Activated CD8-positive, alpha-beta memory T cell treated with anti-CD3 and anti-CD28 coated beads for 4 hours (primary cell): ENCODE data around the gene SKIC8.
"Not testable (repeated sequence)": the region's sequence is repeated elsewhere in the genome, so short reads cannot be mapped to it uniquely, and the experiment has no call there.

Source experiments
- DNase-seq, 2 donors: peaks; one replicate each; pipeline ENCODE4 v3.0.0-alpha.2; 2020; ENCODE audit warnings: low read depth in 2 of 2

The SKIC8 gene

DNA sequence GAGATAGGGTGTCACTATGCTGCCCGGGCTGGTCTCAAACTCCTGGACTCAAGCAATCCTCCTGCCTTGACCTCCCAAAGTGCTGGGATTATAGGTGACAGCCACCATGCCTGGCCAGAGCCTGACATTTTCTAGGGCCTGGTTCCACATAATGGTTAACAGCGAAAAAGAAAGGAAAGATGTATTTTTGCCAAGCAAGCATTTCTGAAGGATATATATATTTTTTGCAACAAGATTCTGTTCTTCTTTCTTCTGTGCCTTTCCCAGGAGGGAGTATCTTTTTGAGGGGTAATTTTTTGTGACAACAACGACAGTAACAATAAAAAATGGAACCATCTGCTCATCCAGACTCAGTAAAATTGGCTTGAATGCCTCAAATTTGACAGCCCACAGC, 43.4 kb downstream of the SKIC8 start:
- no peak for DNase-seq

DNA sequence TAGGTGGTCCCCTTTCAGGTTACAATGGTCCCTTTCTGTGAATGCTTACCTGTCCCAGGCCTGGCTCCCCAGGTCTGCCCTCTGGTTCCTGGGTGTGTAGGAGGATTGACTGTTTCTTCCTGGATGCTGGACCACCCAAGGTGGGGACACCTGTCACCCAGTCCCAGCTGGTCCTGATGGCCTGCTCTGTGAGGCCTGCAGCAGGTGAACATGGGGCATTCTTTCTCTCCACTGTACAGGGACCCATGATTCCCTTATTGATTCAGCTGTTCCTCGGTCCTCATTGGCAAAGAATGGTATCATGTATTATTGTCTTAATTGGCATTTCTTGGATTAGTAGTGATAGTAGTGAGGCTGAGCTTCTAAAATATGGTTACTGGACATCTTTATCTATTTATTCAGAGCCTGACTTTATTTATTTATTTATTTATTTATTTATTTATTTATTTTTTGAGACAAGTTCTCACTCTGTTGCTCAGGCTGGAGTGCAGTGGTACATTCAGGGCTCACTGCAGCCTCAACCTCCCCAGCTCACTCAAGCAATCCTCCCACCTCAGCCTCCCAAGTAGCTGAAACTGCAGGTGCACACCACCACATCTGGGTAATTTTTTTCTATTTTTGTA, 43.9 kb downstream of the SKIC8 start:
- no peak for DNase-seq

DNA sequence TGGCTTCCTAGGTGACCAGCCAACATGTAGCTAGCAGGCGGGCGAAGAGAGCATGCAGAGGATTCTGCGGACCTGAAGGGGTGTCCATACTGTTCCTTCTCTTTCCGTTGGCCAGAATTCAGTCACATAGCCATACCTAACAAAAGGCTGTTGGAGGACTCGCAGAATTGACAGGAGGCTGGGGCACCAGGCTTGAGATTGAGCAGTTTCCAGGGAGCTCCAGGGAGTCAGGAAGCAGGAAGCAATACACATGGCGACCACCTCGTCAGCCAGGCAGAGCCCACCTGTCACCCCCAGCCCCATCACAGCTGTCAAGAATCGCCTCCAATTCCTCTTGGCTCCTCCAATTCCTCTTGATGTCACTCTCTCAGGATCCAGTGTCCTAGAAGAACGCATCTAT, 48.3 kb downstream of the SKIC8 start:
- DNase-seq, result no peak

DNA sequence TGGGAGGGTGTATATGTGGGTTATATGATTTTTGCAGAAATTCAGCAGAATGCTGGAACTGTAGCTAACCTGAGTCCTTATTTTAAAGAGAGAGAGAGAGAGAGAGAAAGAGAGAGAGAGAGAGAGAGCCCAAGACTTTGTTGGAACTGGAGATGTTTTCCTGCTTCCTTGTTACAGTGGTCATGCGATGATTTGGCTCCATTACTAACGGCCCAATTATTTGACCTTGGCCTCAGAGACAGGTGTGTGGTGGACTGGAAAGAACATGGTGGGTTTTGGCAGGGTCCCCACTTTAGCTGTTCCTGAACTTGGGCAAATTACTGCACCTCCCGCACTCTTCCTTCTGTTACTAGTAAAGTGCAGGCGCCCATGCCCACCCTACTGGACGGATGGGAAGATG, 50.3 kb downstream of the SKIC8 start:
- DNase-seq, result no peak

DNA sequence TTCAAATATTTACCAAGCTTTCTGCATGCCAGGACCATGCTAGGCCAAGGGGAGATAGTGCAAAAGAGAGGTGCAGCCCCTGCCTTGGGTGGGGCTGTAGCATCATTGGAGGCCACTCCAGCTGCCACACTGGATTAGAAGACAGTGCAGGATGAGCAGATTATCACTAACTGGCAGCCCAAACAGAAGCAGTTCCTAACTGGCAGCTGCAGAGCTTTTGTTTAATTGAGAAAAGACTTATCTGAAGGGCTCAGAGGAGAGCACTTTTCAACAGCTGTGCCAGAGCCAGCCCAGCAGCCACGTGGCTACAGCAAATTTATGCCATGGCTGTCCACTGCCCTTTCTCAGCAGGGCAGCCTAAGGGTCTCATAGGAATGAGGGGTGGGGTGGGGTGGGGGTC, 51.5 kb downstream of the SKIC8 start:
- DNase-seq, result no peak

DNA sequence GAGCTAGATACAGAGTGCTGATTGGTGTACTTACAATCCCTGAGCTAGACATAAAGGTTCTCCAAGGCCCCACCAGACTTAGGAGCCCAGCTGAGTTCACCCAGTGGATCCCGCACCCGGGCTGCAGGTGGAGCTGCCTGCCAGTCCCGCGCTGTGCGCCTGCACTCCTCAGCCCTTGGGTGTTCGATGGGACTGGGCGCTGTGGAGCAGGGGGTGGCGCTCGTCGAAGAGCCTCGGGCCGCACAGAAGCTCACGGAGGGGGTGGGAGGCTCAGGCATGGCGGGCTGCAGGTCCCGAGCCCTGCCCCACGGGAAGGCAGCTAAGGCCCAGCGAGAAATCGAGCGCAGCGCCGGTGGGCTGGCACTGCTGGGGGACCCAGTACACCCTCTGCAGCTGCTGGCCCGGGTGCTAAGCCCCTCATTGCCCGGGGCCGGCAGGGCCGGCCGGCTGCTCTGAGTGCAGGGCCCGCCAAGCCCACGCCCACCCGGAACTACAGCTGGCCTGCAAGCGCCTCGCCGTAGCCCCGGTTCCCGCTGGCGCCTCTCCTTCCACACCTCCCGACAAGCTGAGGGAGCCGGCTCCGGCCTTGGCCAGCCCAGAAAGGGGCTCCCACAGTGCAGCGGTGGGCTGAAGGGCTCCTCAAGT, 53.3 kb downstream of the SKIC8 start:
- not testable (repeated sequence) for DNase-seq

DNA sequence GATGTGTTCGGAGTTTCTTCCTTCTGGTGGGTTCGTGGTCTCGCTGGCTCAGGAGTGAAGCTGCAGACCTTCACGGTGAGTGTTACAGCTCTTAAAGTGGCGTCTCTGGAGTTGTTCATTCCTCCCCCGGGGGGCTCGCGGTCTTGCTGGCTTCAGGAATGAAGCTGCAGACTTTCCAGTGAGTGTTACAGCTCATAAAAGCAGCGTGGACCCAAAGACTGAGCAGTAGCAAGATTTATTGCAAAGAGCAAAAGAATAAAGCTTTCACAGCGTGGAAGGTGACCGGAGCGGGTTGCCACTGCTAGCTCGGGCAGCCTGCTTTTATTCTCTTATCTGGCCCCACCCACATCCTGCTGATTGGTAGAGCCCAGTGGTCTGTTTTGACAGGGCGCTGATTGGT, 54.0 kb downstream of the SKIC8 start:
- not testable (repeated sequence) for DNase-seq

DNA sequence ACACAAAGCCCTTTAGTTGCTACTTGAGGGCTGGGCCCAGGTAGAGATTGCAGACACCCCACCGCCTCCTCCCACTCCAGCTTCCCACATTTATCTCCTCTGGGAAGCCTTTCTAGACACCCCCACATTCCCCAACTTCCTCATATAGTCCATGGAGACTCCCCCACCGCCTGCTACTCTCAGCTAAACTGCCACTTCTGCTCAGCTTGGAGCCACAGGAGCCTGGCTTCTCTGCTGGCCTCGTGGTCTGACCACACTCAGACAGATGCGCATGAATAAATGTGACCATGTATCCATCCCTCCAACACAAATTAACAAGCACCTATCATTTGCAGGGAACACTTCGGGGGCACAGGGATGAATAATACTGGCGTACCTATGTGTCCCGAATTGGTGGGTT, 54.5 kb downstream of the SKIC8 start:
- DNase-seq, result no peak

DNA sequence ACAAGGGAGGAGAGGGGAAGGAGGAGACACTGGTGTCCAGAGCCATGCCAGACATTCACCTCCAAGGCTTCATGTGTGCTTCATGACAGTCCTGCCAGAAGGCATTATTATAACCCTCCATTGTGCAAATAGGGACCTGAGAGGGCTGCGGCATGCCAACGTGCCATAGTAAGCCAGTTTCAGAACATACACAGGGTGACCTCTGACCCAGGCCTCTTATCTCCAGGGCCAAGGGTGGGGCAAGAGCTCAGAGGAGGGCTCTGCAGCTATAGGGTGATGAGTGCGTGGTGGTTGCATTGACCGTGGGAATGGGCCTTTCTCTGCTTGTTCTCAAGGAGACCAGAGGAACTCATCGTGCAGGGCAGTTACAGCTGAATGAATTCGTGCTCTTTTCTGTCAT, 55.3 kb downstream of the SKIC8 start:
- no peak for DNase-seq

DNA sequence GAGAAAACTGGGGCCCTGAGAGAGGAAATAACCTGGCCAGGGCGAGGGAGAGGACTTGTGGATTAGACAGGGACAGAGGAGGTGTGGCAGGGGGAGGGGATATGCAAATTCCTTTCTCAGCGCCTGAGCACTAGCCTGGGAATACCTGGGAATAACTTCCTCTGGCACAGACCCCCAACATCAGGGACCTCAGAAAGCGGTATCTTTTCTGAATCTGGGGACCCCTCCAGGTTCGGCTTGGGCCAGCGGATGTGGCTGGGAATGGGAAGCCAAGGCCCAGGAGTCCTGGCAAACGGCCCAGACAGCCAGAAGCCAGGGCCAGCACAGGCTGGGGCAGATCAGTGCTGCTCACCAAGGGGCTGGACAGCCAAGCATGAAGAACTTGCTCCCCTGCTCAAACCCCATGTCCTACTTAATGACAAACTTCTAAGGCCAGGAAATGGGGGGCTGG, 55.9 kb downstream of the SKIC8 start:
- no peak for DNase-seq

DNA sequence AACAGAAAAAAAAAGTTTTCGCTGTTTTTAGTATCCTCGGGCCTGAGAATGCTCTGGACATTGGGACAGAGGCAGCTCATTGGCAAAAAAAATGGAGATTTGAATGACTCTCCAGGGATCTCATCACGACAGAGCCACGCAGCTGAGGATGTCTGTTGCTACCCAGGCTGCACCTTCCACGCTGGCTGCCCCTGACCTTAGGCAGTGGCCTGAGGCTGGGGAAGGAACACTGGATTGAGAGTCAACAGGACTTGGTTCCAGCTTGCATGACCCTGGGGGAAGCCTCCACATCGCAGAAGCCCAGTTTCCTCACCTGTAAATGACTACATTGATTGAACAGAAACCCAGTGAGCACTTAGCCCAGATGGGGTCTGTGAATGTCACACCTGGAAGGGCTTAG, 56.4 kb downstream of the SKIC8 start:
- no peak for DNase-seq

DNA sequence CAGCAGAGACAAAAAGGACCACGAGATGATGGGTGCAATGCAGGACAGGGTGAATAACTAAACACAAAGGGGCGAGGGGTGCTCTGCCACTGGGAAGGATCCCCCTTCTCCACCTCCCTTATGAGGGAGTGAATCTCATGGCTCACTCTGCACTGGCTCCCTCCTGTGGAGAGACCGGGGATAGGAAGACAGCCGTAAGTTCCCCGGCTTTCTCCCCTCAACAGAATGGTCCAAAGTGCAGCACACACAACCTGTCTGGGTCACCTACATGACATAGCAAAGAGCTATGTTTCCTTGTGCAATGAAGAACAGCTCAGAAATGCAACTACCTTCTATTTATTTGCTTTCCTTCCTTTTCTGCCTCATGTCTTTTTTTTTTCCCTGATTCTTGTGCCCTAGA, 57.3 kb downstream of the SKIC8 start:
- DNase-seq, result no peak

DNA sequence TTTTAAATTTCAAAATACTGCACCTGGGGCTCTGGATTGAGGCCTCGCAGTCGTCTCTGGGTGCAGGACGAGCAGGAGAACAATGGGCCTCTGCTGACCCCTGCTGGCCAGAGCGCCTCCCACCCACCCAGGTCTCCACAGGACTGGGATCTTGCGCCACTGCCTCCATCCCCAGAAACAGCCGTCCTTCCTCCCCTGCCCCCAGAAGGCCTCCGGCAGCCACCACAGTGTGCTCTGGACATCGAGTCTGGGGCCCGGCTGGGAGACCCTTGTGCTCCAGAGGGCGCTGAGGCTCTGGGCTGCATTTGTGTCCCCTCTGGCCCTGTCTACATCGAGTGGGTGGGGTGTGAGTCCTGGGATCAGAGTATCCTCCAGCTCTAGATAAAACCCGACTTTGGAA, 58.4 kb downstream of the SKIC8 start:
- DNase-seq, result peak; percentile 60 to 61

DNA sequence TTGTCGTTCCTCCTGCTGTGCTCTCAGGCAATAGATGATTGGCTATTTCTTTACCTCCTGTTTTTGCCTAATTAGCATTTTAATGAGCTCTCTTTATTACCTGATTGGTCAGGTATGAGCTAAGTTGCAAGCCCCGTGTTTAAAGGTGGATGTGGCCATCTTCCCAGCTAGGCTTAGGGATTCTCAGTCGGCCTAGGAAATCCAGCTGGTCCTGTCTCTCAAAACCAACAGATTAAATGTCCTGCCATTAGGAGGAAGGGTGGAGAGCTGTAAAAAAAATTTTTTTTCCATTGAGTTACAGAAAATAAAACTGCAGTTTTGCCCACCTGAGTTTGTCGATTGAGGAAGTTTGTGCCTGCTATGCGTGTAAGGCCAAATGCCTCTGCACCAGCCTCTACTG, 59.6 kb downstream of the SKIC8 start:
- no peak for DNase-seq

DNA sequence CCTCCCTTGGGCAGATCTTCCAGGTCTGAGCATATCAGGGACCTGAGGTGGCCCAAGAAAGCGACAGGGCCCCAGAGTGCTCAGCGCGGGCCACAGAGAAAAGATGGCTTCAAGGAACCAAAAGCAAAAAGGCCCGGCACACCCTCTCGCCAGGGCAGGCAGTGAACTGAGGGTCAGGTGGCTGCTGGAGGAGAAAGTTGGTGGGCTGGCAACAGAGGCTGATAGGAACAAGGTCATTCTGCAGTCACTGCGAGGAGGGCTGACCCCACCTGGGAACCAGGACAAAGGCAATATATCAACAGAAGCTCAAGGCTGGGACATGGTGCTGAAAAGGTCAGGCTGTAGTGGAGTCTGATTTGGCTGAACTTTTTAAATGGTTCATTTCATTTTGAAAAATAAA, 62.3 kb downstream of the SKIC8 start:
- no peak for DNase-seq

DNA sequence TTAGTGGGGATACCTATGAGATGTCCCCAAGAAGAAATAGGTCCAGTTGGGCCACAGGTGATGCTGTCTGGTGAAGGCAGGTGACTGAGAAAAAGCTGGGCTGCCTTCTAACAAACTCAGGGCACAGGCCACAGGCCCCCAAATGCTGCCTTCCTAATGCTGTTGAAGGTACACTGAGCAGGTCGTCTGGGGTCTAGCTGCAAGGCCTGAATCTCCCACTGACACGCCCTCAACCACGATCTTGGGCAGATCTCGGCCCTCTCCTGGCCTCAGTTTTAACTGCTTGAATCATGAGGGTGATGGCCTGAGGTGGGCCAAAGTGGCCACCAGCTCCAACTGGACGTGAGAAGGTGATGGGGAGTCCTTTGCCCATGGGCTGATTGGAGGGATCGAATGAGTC, 62.9 kb downstream of the SKIC8 start:
- no peak for DNase-seq

DNA sequence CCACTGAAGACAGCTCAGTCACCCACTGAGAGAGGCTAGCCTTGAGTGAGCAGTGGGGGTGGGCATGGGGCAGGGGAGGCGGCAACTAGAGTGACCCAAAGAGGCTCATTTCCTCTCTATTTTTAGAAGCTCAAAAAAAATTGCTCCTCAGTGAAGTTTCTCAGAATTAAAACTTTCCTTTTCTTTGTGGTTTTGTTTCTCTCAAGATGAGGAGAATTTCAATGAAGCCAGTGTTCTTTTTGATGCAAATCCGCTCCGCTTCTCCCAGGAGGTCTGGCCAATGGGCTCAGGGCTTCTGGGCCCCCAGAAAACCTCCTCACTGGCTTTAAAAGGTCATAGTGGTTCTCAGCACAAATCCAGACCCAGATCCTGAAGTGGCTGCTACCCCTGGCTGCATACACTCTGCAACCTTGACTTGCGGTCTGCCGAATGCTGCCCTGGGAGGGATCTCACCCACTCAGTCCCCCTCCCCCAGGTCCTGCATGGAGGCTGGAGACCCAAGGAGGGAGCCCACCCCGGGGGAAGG, 64.8 kb downstream of the SKIC8 start, which contains the start of gene ACSBG1:
TSS of gene ACSBG1 (minus strand) at position 51 of the 526 bp plus-strand sequence. CDS start 64 bp downstream, outside the sequence.
- no peak for DNase-seq

DNA sequence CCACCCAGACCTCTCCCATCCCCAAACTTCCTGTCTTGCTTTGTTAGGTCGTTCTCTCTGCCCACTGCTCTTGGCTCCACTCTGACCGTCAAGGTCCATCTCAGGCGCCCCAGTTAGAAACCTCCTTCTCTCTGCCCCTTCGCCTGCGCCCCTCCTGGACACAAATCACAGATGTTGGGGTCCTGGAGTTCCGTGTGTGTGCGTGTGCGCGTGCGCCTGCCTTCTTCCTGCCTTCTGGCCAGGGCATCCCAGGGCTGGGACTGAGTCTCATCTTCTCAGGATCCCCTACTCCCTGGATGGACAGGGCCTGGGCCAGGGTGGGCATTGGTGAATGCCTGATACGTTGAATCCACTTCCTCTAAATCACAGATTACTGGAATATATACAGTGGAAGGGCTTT, 65.9 kb downstream of the SKIC8 start:
- no peak for DNase-seq
